KOPT-K1 (cell line): ENCODE data around the gene GRIK3.

Source experiments
- H3K27ac ChIP-seq: fragments of 200-600 bp; sonication (generic); 2 replicates; pipeline ENCODE4 v1.5.1; 2016; ENCODE audit warnings: antibody characterized with exemption, mild to moderate bottlenecking, low read depth, low read length; ENCODE audit not compliant: poor library complexity, severe bottlenecking
- H3K36me3 ChIP-seq: fragments of 200-600 bp; sonication (generic); 2 replicates; pipeline ENCODE4 v1.5.1; 2017; ENCODE audit warnings: antibody characterized with exemption, mild to moderate bottlenecking, low read length, moderate library complexity; ENCODE audit not compliant: insufficient read depth
- H3K9me3 ChIP-seq: fragments of 200-600 bp; sonication (generic); 2 replicates; pipeline ENCODE4 v1.5.1; 2017; ENCODE audit warnings: antibody characterized with exemption, low read length, mild to moderate bottlenecking; ENCODE audit not compliant: insufficient read depth, poor library complexity, severe bottlenecking

GRIK3 gene

GRCh38 chr1:36884801-36885200 lies 149.5 kb downstream of the GRIK3 start:
- no peaks in the 10 kb centered on the region for H3K9me3 ChIP-seq
- H3K36me3 ChIP-seq = no peaks in the 10 kb centered on the region
- no peak overlapping the region for H3K27ac ChIP-seq

GRCh38 chr1:36884029-36884701 lies 150.2 kb downstream of the GRIK3 start:
- no peaks in the 10 kb centered on the region for H3K9me3 ChIP-seq
- no peak overlapping the region for H3K27ac ChIP-seq
- no peaks in the 10 kb centered on the region for H3K36me3 ChIP-seq

DNA sequence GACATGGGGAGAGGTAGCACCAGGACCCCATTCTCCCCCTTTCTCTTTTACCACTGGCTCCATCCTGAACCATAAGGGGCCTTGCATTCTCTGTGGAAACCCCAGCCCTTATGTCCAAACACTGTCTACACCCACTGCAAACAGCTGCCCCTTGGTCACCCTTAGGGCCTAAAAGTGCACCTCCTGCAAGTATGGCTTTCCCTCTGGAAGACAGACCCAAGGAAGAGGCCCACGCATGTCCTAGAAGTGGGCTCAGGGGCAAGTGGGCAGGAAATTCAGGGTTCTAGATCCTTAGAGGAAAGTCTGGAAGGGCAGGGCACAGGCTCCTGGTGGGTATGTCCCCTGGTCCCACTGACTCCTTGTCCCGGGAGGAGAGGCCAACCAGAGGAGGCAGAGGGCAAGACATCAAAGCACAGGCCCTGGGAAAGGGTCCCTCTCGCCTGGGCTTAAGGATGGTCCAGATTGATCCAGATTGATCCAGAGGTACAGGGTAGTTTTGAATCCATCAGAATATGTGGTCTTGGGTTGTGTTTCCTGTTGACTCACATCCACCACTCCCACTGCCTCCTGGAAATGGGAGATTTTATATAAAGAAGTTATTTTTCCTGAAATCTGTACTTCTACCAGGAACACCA lies 150.9 kb downstream of the GRIK3 start:
- H3K36me3 ChIP-seq = no peaks in the 10 kb centered on the region
- H3K27ac ChIP-seq = no peak overlapping the region

DNA sequence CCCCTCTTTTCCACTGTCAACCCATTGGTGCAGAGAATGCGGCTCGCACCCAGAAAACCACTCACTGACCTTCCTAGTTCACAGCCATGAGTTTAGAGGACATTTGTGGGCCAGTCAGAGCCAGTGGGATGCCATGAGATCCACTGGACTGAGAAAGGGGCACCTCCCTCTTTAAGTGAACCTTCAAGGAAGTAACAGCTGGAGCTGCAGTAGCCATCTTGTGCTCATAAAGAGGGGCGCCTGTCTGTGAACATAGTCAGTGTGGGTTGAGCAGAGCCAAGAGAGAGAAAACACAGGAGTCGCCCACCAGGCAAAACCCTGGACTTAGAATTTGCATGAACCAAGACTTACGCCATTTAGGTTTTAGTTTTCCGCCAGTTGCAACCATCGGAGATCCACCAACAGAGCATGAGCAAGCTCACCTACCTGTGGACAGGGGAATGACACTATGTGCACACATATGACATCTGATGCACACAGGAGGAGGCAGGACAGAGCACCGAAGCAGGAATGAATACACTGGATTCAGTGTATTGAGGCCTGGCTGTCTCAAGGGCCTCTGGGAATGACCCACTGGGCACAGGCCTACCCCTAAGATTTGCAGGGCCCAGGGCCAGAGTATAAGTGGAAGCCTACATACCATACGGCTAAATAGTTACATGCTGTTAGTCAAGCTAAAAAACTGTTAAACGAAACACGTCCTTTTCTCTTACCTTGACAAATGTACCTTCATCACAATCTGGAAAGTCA lies 151.6 kb downstream of the GRIK3 start:
- no peaks in the 10 kb centered on the region for H3K36me3 ChIP-seq
- H3K27ac ChIP-seq = no peak overlapping the region

More for the DNA sequence above, 150.9 kb downstream of the GRIK3 start:
- no peaks in the 10 kb centered on the region for H3K9me3 ChIP-seq

GRCh38 chr1:36881541-36881940 lies 152.8 kb downstream of the GRIK3 start:
- Histone ChIP-seq H3K9me3 (no peaks in the 10 kb centered on the region), H3K36me3 (no peaks in the 10 kb centered on the region), H3K27ac (no peak overlapping the region)

More for the DNA sequence above, 151.6 kb downstream of the GRIK3 start:
- H3K9me3 ChIP-seq = no peaks in the 10 kb centered on the region

DNA sequence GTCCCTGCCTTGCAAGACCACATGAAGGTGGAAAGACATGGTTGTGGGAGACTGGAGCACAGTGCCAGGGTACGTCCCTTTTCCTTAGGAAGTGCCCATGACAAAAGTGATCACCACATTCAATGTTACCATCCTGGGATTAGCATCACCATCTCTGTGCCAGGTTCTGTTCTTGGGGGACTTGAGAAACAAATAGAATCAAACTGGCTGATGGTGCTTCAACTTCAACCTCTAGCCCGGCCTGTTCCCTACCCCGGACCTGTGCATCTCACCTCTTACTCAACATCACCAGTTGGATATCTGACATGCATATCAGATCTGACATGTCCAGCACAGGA lies 153.3 kb downstream of the GRIK3 start:
- no peak overlapping the region for H3K27ac ChIP-seq
- H3K9me3 ChIP-seq = no peaks in the 10 kb centered on the region
- no peaks in the 10 kb centered on the region for H3K36me3 ChIP-seq

DNA sequence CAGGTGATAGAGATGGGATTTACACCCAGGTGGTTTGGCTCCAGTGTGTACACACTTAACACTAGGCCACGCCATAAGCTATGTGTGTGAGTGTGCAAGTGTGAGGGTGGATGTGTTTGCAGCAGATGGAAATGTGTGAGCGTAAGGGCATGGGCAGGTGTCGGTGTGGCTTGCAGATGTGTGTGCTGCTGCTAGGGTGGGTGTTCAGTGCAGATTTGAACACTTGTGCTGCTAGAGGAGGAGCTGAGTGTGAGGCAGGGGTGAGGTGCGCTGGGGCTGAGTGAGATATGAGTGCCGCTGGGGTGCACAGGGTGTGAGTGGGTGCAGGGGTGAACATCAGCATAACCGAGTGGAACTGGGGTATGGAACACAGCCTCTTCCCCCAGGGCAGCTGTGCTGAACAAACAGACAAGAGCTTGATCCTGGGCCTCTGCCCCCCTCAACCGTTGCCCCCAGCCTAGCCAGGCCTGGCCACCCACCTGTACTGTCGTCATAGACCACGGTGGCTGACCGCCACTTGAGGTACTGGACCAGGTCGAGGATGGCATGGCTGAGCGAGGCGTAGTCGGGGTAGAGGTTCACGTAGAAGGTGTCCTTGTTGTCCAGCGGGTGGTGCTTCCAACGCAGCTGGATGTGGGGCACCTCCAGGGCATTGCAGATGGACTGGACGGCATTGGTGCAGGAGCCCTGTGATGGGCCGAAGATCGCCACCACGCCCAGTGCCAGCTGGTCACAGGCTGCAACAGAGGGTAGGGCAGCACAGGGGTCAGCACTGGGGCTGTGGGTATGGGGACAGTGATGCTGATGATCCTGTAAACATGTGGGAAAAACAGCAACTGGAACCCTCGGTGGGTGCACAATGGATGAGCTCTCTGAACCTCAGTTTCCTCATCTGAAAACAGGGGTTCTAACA lies 153.9 kb downstream of the GRIK3 start:
- no peaks in the 10 kb centered on the region for H3K36me3 ChIP-seq
- no peak overlapping the region for H3K27ac ChIP-seq
- no peaks in the 10 kb centered on the region for H3K9me3 ChIP-seq

DNA sequence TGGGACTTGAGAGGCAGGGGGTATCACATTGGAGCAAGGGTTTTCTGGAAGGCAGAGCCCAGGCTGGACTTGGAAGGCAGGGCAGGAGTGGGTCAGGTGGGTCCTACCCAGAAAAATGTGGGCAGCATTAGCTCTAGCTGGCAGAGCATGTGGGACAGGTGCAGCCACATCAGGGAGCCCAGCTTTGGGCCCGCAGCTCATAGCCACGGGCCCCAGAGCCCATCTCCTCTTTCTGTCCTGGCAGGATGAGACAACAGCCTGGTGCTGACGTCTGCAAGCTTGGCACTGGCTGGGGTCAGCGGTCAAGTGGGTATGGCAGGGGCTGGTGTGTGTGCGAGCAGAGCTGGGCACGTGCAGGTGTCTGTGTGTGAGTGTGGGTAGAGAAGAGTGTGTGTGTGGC lies 154.7 kb downstream of the GRIK3 start:
- no peak overlapping the region for H3K27ac ChIP-seq
- H3K36me3 ChIP-seq = no peaks in the 10 kb centered on the region
- no peaks in the 10 kb centered on the region for H3K9me3 ChIP-seq

- Histone ChIP-seq H3K27ac (no peak overlapping the region), H3K36me3 (no peaks in the 10 kb centered on the region), H3K9me3 (no peaks in the 10 kb centered on the region)
Measured at GRCh38 chr1:36876990-36877389, 157.3 kb downstream of the GRIK3 start.

DNA sequence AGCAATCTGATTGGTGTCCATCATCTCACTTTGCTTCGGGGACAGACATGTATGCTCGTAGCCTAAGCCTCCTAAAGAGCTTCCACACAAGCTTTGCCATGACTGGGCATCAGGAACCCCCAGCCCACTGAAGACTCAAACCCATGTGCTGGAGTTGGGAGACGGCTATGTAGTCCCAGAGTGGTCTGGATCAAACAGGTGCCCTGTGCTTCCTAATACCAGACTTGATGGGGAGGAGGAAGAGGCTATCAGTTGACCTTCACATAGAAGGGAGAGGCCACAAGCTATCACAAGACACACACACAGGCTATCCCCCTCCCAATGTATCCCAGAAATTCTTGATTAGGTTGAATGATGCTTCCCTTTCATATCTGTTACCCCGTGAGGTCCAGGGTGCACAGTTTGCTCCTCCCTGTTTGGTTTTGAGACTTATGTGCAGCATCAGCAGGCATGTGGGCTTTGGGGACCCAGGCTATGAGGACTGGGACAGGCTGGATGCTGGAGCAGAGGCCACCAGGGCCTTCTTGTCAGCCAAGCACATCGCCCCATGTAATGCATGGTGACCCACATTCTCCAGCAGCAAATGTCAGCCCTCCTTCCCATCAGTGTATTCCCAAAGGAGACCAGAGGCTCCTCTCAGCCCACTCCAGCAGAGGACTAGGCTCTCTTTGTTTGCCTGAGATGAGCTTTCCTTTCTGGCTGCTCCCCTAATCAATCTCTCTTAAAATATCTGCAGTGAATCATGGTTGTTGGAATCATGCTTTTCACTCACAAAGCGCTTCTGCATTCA lies 159.8 kb downstream of the GRIK3 start:
- no peaks in the 10 kb centered on the region for H3K9me3 ChIP-seq
- no peaks in the 10 kb centered on the region for H3K36me3 ChIP-seq
- H3K27ac ChIP-seq = no peak overlapping the region

DNA sequence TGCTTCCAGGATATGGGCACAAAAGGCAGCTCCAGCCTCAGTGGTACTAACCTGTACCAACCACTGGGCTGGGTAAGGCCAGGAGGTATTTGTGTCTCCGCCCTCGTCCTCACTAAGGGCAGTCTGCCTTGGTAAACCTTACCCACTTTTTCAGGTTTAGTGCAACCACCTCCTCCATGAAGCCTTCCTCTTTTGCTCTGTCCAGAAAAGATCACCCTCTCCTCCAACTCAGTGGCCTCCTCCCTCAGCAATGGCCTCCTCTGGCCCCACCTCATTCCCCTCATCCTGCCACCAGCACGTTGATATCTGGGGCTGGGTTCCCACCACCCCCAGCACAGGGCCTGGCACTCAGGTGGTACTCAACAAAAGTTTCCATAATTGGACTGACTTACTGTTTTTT lies 161.5 kb downstream of the GRIK3 start:
- Histone ChIP-seq H3K36me3 (no peaks in the 10 kb centered on the region), H3K27ac (no peak overlapping the region)

GRCh38 chr1:36872126-36872754 lies 162.1 kb downstream of the GRIK3 start:
- Histone ChIP-seq H3K9me3 (no peaks in the 10 kb centered on the region), H3K27ac (no peak overlapping the region), H3K36me3 (no peaks in the 10 kb centered on the region)

More for the DNA sequence above, 161.5 kb downstream of the GRIK3 start:
- no peaks in the 10 kb centered on the region for H3K9me3 ChIP-seq

GRCh38 chr1:36871146-36871971 lies 163.0 kb downstream of the GRIK3 start:
- no peak overlapping the region for H3K27ac ChIP-seq
- no peaks in the 10 kb centered on the region for H3K36me3 ChIP-seq

More at GRCh38 chr1:36871146-36871971, 163.0 kb downstream of the GRIK3 start:
- H3K9me3 ChIP-seq = no peaks in the 10 kb centered on the region
